Ovary (tissue), 9 donors: ENCODE data around the gene C2orf68. TPM values are rescaled to one million over a fixed set of nuclear protein-coding genes. Genes with fewer than 3 reads are reported as not detected.
A peak's percentile ranks its signal among the peaks of the same experiment; 100 is the strongest.

Experiments
- DNase-seq, 5 donors: peaks; one replicate each; pipeline ENCODE4 v3.0.0-alpha.2; 2019 to 2020
- H3K27ac ChIP-seq, 2 donors: fragments of 200-600 bp; one replicate each; pipeline versions ENCODE4 v1.5.1 to v1.8.0; 2019 to 2022
- H3K27me3 ChIP-seq: fragments of 200-600 bp; one replicate; pipeline ENCODE4 v1.8.0; 2022
- H3K36me3 ChIP-seq: fragments of 200-600 bp; sonication (generic); one replicate; pipeline ENCODE4 v1.5.1; 2019
- H3K4me1 ChIP-seq: one replicate; pipeline ENCODE4 v1.8.1; 2013; ENCODE audit warnings: mild to moderate bottlenecking, moderate library complexity; ENCODE audit not compliant: insufficient read depth
- H3K4me3 ChIP-seq: fragments of 200-600 bp; sonication (generic); one replicate; pipeline ENCODE4 v1.5.1; 2017
- H3K9me3 ChIP-seq, 2 donors: fragments of 200-600 bp in 1 of 2; sonication (generic) in 1 of 2; one replicate each; pipeline versions ENCODE4 v1.5.1 to v1.8.1; 2013 to 2019; ENCODE audit warnings: mild to moderate bottlenecking in 1 of 2, moderate library complexity in 1 of 2
- EP300 ChIP-seq: sonication (generic); formaldehyde crosslinking; IDR thresholded peaks from one replicate; pipeline ENCODE4 v1.6.1; 2017; ENCODE audit warnings: antibody characterized with exemption
- POLR2A ChIP-seq: fragments of 450-650 bp; IDR thresholded peaks from one replicate; pipeline ENCODE4 v1.6.1; 2017; ENCODE audit warnings: antibody characterized with exemption, mild to moderate bottlenecking, moderate library complexity
- WGBS, 3 donors: extraction: QIAGEN DNeasy Blood & Tissue Kit in 1 of 3; methylation state at CpG; one replicate each; pipeline versions ENCODE4 v1.1.5 to v1.1.7; 2013 to 2017; 5-methylcytosine and 5-hydroxymethylcytosine counted together
- intact Hi-C, 4 donors: fragments of 100-400 bp; cut with DNase I; formaldehyde crosslinking; loops; one replicate each; pipeline versions ENCODE4 v1.11.0 to v1.15.1; 2022 to 2023
- polyA plus RNA-seq, 2 donors: library from polyadenylated mRNA; stranded (reverse); fragments of 200-250 nt in 1 of 2; fragments of 350-450 nt in 1 of 2; fragmentation: Illumina TruSeq in 1 of 2; extraction: RNeasy Lipid Tissue Mini Kit (QIAGEN cat#74804) in 1 of 2; gene quantifications; one replicate each; pipeline ENCODE4 v1.2.3, GENCODE V29; 2013 to 2014
- total RNA-seq, 7 donors: library from RNA; depleted of rRNA in 2 of 7; stranded (reverse); fragments of >200 nt in 2 of 7; fragmentation: NEBNext Ultra II Directional in 3 of 7; extraction: Animal tissue kit (Norgen Biotek cat#: 25700) in 3 of 7; gene quantifications; one replicate each; pipeline versions ENCODE4 v1.1.0 to v1.2.4, GENCODE V29; 2016 to 2023
- TF ChIP-seq, protein P1 (sequence below), 3 donors: fragments of 450-650 bp in 2 of 3; fragments of 200-600 bp in 1 of 3; IDR thresholded peaks; one replicate each; pipeline versions ENCODE4 v1.5.1 to v1.8.0; 2016 to 2022; ENCODE audit warnings: antibody characterized with exemption in 3 of 3, mild to moderate bottlenecking in 1 of 3
- donor health status: DM: no; HTN: no; CAD: no; lungs with moderate emphysema.
- donor health status: DM: no; HTN: no; CAD: no.
- donor health status: Bipolar disorder and iron deficiency.
- donor health status: DM: yes; HTN: yes; CAD: no.
- donor health status: DM: no; HTN: no; CAD: no.
- donor health status: DM: yes; HTN: yes; CAD: no.

Gene C2orf68
- total and polyA plus RNA-seq, 9 donors: 14.6 to 45.4 (median 31.5) TPM

DNA sequence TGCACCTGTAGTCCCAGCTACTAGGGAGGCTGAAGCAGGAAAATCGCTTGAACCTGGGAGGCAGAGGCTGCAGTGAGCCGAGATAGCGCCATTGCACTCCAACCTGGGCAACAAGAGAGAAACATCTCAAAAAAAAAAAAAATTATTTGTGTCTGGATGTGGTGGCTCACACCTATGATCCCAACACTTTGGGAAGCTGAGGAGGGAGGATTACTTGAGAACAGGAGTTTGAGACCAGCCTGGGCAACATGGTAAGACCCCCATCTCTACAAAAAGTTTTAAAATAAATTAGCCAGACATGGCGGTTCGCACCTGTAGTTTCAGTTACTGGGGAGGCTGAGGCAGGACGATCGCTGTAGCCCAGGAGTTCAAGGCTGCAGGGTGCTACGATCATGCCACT, 36.1 kb downstream of the C2orf68 start:
- Histone ChIP-seq H3K9me3 (no peaks in the 10 kb centered on the region), H3K4me1 (no peaks in the 10 kb centered on the region), H3K4me3 (no peak overlapping the region), H3K36me3 (no peaks in the 10 kb centered on the region), H3K27ac (no peak overlapping the region), H3K27me3 (no peaks in the 10 kb centered on the region)
- intact Hi-C loops: no loop called here
- DNase-seq: no peak
- TF ChIP-seq, protein P1, sequence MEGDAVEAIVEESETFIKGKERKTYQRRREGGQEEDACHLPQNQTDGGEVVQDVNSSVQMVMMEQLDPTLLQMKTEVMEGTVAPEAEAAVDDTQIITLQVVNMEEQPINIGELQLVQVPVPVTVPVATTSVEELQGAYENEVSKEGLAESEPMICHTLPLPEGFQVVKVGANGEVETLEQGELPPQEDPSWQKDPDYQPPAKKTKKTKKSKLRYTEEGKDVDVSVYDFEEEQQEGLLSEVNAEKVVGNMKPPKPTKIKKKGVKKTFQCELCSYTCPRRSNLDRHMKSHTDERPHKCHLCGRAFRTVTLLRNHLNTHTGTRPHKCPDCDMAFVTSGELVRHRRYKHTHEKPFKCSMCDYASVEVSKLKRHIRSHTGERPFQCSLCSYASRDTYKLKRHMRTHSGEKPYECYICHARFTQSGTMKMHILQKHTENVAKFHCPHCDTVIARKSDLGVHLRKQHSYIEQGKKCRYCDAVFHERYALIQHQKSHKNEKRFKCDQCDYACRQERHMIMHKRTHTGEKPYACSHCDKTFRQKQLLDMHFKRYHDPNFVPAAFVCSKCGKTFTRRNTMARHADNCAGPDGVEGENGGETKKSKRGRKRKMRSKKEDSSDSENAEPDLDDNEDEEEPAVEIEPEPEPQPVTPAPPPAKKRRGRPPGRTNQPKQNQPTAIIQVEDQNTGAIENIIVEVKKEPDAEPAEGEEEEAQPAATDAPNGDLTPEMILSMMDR (IDR thresholded peaks at IDR 0.05): no peak
- 77 to 87% (median 79%) methylated on average over 8 of the region's 8 CpGs for WGBS, 3 donors

DNA sequence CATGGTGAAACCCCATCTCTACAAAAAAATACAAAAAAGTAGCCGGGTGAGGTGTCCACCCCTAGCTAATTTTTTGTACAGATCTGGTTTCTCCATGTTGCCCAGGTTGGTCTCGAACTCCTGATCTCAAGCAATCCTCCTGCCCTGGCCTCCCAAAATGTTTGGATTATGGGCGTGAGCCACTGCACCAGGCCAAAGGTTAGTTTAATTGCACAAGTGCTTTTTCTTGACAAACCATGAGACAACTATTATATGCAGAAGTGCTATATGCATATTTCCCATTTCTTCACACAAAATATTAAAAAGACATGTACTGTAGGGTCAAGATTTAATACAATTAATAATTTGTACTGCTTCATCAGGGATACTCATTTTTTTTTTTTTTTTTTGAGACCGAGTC, 45.6 kb downstream of the C2orf68 start:
- no peak overlapping the region for H3K27ac ChIP-seq
- 84 to 85% (median 84%) methylated on average over 4 of the region's 4 CpGs for WGBS, 3 donors
- TF ChIP-seq, protein P1 (IDR thresholded peaks at IDR 0.05): no peak
- TF ChIP-seq POLR2A: no peak
- no peak for TF ChIP-seq EP300
- no peaks in the 10 kb centered on the region for H3K9me3 ChIP-seq
- H3K36me3 ChIP-seq: no peaks in the 10 kb centered on the region
- no peak for DNase-seq
- no peaks in the 10 kb centered on the region for H3K27me3 ChIP-seq
- intact Hi-C loops: no loop called here
- H3K4me3 ChIP-seq: no peak overlapping the region
- peaks cover 2% of the 10 kb centered on the region for H3K4me1 ChIP-seq

DNA sequence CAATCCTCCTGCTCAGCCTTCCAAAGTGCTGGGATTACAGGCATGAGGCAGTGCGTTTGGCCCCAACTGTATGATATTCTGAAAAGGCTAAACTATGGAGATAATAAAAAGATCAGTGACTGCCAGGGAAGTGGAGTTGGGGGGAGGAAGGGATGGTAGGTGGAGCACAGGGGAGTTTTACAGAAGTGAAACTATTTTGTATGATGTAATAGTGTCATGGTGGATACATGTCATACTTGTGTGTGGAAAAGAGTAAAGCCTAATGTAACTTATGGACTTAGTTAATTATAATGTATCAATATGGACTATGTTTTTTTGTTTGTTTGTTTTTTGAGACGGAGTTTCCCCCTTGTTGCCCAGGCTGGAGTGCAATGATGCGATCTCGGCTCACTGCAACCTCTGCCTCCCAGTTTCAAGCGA, 47.7 kb downstream of the C2orf68 start:
- H3K27me3 ChIP-seq: no peaks in the 10 kb centered on the region
- WGBS, 3 donors: 80 to 83% (median 81%) methylated on average over 5 of the region's 5 CpGs
- no peak overlapping the region for H3K4me3 ChIP-seq
- H3K9me3 ChIP-seq: no peaks in the 10 kb centered on the region
- no peak overlapping the region for H3K27ac ChIP-seq
- DNase-seq: no peak
- intact Hi-C loops: no loop called here
- TF ChIP-seq, protein P1 (IDR thresholded peaks at IDR 0.05): no peak
- TF ChIP-seq POLR2A: no peak
- no peak for TF ChIP-seq EP300
- peaks cover 6% of the 10 kb centered on the region for H3K4me1 ChIP-seq
- H3K36me3 ChIP-seq: no peaks in the 10 kb centered on the region

DNA sequence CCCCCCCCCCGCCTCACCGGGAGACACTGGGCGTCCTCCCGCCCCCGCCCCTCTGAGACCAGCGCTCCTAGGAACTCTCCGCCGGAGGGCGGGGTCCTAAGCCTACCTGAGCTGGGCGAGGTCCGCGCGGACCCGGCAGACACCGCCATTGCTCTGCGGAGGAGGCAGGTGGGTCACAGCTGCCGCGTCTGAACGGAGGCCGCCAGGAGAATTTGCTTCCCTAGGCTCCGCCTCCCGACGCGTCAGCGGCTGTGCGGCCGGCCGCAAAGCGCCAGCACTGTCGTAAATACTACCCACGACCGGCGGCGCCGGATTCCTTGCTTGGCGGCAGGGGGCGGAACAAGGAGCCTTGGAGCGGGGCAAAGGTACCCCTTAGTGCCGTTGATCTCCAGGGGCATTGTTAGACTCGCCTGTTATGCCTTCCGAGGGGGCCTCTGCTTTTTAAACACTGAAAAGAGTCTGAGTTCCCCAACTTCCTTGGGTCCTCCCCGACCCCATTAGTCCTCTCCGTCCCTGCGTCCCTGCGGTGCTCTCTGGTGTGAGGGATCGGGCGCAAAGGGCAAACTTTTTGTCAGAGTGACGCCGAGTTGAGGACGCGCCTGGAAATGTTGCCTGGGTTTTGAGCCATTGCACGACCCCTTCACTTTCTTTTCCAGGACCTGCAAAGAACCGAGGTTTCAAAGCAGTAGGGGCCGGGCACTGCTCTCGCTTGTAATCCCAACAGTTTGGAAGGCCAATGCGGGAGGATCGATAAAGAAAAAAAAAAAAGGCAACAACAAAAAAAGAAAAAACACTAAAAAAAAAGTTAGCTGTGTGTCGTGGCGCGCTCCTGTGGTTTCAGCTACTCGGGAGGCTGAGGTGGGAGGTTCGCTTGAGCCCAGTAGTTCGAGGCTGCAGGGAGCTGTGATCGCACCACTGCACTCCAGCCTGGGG, 50.3 kb downstream of the C2orf68 start, which contains the start of gene GGCX:
Gene GGCX (minus strand): TSS at position 214 of the 933 bp plus-strand sequence. CDS start 65 bp downstream, at position 149.
- Histone ChIP-seq H3K4me3 (peak within 1 kb of the TSS; percentile 94), H3K4me1 (peaks cover 6% of the 10 kb centered on the region), H3K36me3 (no peaks in the 10 kb centered on the region), H3K27me3 (no peaks in the 10 kb centered on the region), H3K27ac (peak within 1 kb of the TSS; percentile 18 to 65), H3K9me3 (no peaks in the 10 kb centered on the region)
- TF ChIP-seq POLR2A (peak; percentile 81), EP300 (no peak)
- TF ChIP-seq, protein P1 (IDR thresholded peaks at IDR 0.05): peak in 2 of 3 donors; percentile 41 to 62
- intact Hi-C loops: no loop called here
- WGBS, 3 donors: 3 to 4% (median 4%) methylated on average over 50 to 64 of the region's 64 CpGs
- DNase-seq: peak; percentile 95 to 98 (median 96)
